Measurements from ENCODE around the gene CYP26B1. TPM values are rescaled to one million over a fixed set of nuclear protein-coding genes. Genes with fewer than 3 reads are reported as not detected.
"Not testable (repeated sequence)": the region's sequence is repeated elsewhere in the genome, so short reads cannot be mapped to it uniquely, and the experiment has no call there.

Gene CYP26B1
- total RNA-seq, 1 experiment from 2014 or later = 0.20 TPM

DNA sequence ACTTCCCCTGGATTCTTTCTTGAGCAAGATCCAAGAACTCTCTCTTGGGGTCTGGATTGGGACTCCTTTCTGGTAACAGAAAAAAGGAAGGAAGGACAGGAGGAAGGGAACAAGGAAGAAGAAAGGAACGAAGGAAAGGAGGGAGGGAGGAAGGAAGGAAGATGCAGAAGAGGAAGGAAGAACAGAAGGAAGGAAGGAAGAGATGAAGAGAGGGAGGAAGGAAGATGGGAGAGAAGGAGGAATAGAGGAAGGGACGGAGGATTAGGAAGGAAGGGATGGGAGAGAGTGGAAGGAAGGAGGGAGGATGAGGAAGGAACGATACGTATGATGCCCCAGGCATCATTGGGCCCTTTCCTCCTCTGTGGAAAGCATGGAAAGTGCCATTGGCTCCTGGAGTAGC is 58.6 kb downstream of the CYP26B1 start:
- H2BK12ac ChIP-seq (ENCODE audit: insufficient read length, low read depth, low read length) = no peak overlapping the region
- H3K18ac ChIP-seq (ENCODE audit: insufficient read length, low read depth, low read length) = no peak overlapping the region
- 100% methylated on average over 1 of the region's 4 CpGs for whole genome bisulfite sequencing (ENCODE audit: extremely low coverage, insufficient read length, low lambda C conversion rate)
- no peak overlapping the region for H3K23ac ChIP-seq (ENCODE audit: insufficient read length, low read depth, low read length)
- no peak overlapping the region for H3K27ac ChIP-seq (ENCODE audit: insufficient read length, low read depth, low read length)
- no peak overlapping the region for H3T11ph ChIP-seq (ENCODE audit: low read length)
- no peaks in the 10 kb centered on the region for H3K9me3 ChIP-seq (ENCODE audit: control insufficient read depth, low read depth, low read length)
- H4K8ac ChIP-seq (replicated peaks; ENCODE audit: insufficient read length, low read depth, low read length) = no peak overlapping the region
- no peak overlapping the region for H4K5ac ChIP-seq (ENCODE audit: insufficient read length, low read depth, low read length)
- no peaks in the 10 kb centered on the region for H3K27me3 ChIP-seq (ENCODE audit: insufficient read depth, low read length)
- no peaks in the 10 kb centered on the region for H4K20me1 ChIP-seq (ENCODE audit: control insufficient read depth, insufficient read depth, insufficient read length)
- no peak overlapping the region; a peak in 1 of 7 replicates for H3K27ac Mint-ChIP-seq
- H2BK15ac ChIP-seq (ENCODE audit: low read depth, low read length) = no peak overlapping the region
- no peaks in the 10 kb centered on the region for H3K79me1 ChIP-seq (ENCODE audit: insufficient read depth, low read depth, low read length, poor library complexity, severe bottlenecking)
- TF ChIP-seq, protein P1, sequence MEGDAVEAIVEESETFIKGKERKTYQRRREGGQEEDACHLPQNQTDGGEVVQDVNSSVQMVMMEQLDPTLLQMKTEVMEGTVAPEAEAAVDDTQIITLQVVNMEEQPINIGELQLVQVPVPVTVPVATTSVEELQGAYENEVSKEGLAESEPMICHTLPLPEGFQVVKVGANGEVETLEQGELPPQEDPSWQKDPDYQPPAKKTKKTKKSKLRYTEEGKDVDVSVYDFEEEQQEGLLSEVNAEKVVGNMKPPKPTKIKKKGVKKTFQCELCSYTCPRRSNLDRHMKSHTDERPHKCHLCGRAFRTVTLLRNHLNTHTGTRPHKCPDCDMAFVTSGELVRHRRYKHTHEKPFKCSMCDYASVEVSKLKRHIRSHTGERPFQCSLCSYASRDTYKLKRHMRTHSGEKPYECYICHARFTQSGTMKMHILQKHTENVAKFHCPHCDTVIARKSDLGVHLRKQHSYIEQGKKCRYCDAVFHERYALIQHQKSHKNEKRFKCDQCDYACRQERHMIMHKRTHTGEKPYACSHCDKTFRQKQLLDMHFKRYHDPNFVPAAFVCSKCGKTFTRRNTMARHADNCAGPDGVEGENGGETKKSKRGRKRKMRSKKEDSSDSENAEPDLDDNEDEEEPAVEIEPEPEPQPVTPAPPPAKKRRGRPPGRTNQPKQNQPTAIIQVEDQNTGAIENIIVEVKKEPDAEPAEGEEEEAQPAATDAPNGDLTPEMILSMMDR (conservative IDR thresholded peaks at IDR 0.05) = no peak
- H2AFZ ChIP-seq (ENCODE audit: low read length) = no peak overlapping the region
- DNase-seq = no peak
- no peak overlapping the region for H2BK120ac ChIP-seq (ENCODE audit: low read depth, low read length, poor library complexity, severe bottlenecking)
- H3K9ac ChIP-seq (ENCODE audit: extremely low read depth, insufficient read length, low read length) = no peak overlapping the region
- H3K4me1 Mint-ChIP-seq = peaks cover 8 to 10% of the 10 kb centered on the region in 2 experiments
- H3K23me2 ChIP-seq (ENCODE audit: insufficient read length, low read depth, low read length, poor library complexity, severe bottlenecking) = no peaks in the 10 kb centered on the region
- no peak overlapping the region for H4K91ac ChIP-seq (ENCODE audit: insufficient read length, low read depth, low read length)
- H3K4me3 Mint-ChIP-seq = no peak overlapping the region
- no peaks in the 10 kb centered on the region for H3K4me1 ChIP-seq (ENCODE audit: insufficient read depth, low read length)
- H3K4ac ChIP-seq (ENCODE audit: low read depth, low read length) = no peak overlapping the region
- no peak overlapping the region for H2AK5ac ChIP-seq (ENCODE audit: insufficient read length, low read length)
- no peak overlapping the region for H2BK5ac ChIP-seq (ENCODE audit: insufficient read length, low read length)
- H3K4me2 ChIP-seq (ENCODE audit: insufficient read depth, insufficient read length, low read length) = no peak overlapping the region
- H2BK20ac ChIP-seq (ENCODE audit: low read depth, low read length, poor library complexity, severe bottlenecking) = no peak overlapping the region
- H3K79me2 ChIP-seq (ENCODE audit: insufficient read depth, low read length) = no peaks in the 10 kb centered on the region
- peaks cover 3 to 9% of the 10 kb centered on the region in 2 experiments; a peak in 4 of 5 replicates for H3K9me3 Mint-ChIP-seq
- H3K14ac ChIP-seq (ENCODE audit: insufficient read depth, low read length) = no peak overlapping the region
- H3K36me3 Mint-ChIP-seq (ENCODE audit: insufficient read depth in 1 of 3, low read depth in 3 of 3) = no peaks in the 10 kb centered on the region; a peak in 1 of 7 replicates
- no peak overlapping the region for H3K56ac ChIP-seq (ENCODE audit: insufficient read length, low read depth, low read length)
- H3K27me3 Mint-ChIP-seq (ENCODE audit: low read depth) = no peaks in the 10 kb centered on the region; the same call in 1 of the 2 replicates

DNA sequence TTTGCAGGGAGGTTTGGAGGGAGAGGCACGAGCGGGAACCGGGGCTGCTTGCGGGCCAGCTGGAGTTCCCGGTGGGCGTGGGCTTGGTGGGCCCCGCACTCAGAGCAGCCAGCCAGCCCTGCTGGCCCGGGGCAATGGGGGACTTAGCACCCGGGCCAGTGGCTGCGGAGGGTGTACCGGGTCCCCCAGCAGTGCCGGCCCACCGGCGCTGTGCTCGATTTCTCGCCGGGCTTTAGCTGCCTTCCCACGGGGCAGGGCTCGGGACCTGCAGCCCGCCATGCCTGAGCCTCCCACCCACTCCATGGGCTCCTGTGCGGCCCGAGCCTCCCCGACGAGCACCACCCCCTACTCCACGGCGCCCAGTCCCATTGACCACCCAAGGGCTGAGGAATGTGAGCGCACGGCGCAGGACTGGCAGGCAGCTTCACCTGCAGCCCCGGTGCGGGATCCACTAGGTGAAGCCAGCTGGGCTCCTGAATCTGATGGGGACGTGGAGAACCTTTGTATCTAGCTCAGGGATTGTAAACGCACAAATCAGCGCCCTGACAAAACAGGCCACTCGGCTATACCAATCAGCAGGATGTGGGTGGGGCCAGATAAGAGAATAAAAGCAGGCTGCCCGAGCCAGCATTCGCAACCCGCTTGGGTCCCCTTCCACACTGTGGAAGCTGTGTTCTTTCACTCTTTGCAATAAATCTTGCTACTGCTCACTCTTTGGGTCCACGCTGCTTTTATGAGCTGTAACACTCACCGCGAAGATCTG is 60.6 kb downstream of the CYP26B1 start:
- H3K23me2 ChIP-seq (ENCODE audit: insufficient read length, low read depth, low read length, poor library complexity, severe bottlenecking); H2BK20ac ChIP-seq (ENCODE audit: low read depth, low read length, poor library complexity, severe bottlenecking); H3K9me3 ChIP-seq (ENCODE audit: control insufficient read depth, low read depth, low read length); H3K27ac Mint-ChIP-seq; H4K91ac ChIP-seq (ENCODE audit: insufficient read length, low read depth, low read length); H3K23ac ChIP-seq (ENCODE audit: insufficient read length, low read depth, low read length); H3K4me1 Mint-ChIP-seq; H4K20me1 ChIP-seq (ENCODE audit: control insufficient read depth, insufficient read depth, insufficient read length); H3K4me2 ChIP-seq (ENCODE audit: insufficient read depth, insufficient read length, low read length); H3K79me2 ChIP-seq (ENCODE audit: insufficient read depth, low read length); H3K27me3 Mint-ChIP-seq (ENCODE audit: low read depth); H3K79me1 ChIP-seq (ENCODE audit: insufficient read depth, low read depth, low read length, poor library complexity, severe bottlenecking); H3K18ac ChIP-seq (ENCODE audit: insufficient read length, low read depth, low read length); H2BK5ac ChIP-seq (ENCODE audit: insufficient read length, low read length); H3K9ac ChIP-seq (ENCODE audit: extremely low read depth, insufficient read length, low read length); H3K4me1 ChIP-seq (ENCODE audit: insufficient read depth, low read length); H2AFZ ChIP-seq (ENCODE audit: low read length); H3K9me3 Mint-ChIP-seq; H3K36me3 Mint-ChIP-seq (ENCODE audit: insufficient read depth in 1 of 3, low read depth in 3 of 3); DNase-seq; H3K27ac ChIP-seq (ENCODE audit: insufficient read length, low read depth, low read length); H3K4ac ChIP-seq (ENCODE audit: low read depth, low read length); H4K5ac ChIP-seq (ENCODE audit: insufficient read length, low read depth, low read length); H2BK15ac ChIP-seq (ENCODE audit: low read depth, low read length); H3K14ac ChIP-seq (ENCODE audit: insufficient read depth, low read length); H2BK120ac ChIP-seq (ENCODE audit: low read depth, low read length, poor library complexity, severe bottlenecking); H3T11ph ChIP-seq (ENCODE audit: low read length); H3K56ac ChIP-seq (ENCODE audit: insufficient read length, low read depth, low read length); H3K27me3 ChIP-seq (ENCODE audit: insufficient read depth, low read length); H3K4me3 Mint-ChIP-seq; H2BK12ac ChIP-seq (ENCODE audit: insufficient read length, low read depth, low read length); H2AK5ac ChIP-seq (ENCODE audit: insufficient read length, low read length); H4K8ac ChIP-seq (replicated peaks; ENCODE audit: insufficient read length, low read depth, low read length): not testable (repeated sequence)
- WGBS (ENCODE audit: extremely low coverage, insufficient read length, low lambda C conversion rate) = no CpG with 5 or more reads among the region's 41 CpGs
